ENCODE data around the gene KNG1.

- no peak for TF ChIP-seq CTCF (IDR thresholded peaks at IDR 0.05)
- TF ChIP-seq POLR2A (IDR thresholded peaks at IDR 0.05), result no peak
Measured at GRCh38 chr3:186757214-186757613, 40.1 kb downstream of the KNG1 start.
